ENCODE measurements around the gene GNMT.

DNA sequence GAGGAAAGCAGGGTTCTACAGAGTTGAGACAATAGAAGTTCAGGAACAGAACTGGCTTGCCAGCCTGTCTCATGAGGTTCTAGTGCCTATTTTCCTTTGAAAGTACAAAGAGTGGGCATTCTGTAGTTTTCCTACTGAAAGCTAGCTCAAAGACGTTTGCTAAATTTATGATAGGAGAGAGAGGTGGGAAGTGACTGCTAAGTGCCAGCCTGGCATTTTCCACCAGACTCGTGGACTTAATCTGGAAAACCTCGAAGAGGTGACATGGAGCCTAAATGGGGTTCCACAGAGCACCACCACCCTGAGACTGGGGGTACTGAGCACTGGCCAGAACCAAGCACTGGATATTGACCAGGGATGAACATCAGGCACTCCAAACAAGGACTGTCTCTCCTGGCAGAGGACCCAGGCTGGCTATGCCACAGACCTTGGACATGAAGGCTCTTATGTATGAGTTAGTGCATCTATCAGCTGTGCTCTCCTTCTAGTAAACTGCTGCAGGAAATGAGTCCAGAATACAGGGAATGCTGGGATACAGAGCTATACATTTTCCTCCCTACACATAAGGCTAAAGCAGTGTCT, 11.3 kb downstream of the GNMT start:
- no peak for TF ChIP-seq CTCF (IDR thresholded peaks at IDR 0.05; ENCODE audit: low read depth, low read length, poor library complexity, severe bottlenecking)
- no peak for TF ChIP-seq EZH2phosphoT487 (IDR thresholded peaks at IDR 0.05; ENCODE audit: borderline replicate concordance, low read length)
